Neural crest cell (in vitro differentiated cells): ENCODE measurements around the gene PPM1L. TPM values are rescaled to one million over a fixed set of nuclear protein-coding genes. Genes with fewer than 3 reads are reported as not detected.

Experiments
- DNase-seq: peaks from one replicate; pipeline ENCODE4 v3.0.0; 2021; ENCODE audit warnings: low read depth, mixed read lengths, low spot score
- H3K27ac Mint-ChIP-seq: one replicate; pipeline ENCODE4 v1.8.0; 2021; ENCODE audit warnings: mild to moderate bottlenecking, mixed read lengths; ENCODE audit not compliant: unreplicated experiment
- H3K27me3 Mint-ChIP-seq: 2 replicates; pipeline ENCODE4 v1.8.0; 2021; ENCODE audit warnings: low read depth, mild to moderate bottlenecking, mixed read lengths
- H3K36me3 Mint-ChIP-seq: 2 replicates; pipeline ENCODE4 v1.8.0; 2021; ENCODE audit warnings: low read depth, mild to moderate bottlenecking, mixed read lengths
- H3K4me1 Mint-ChIP-seq: 2 replicates; pipeline ENCODE4 v1.8.0; 2021; ENCODE audit warnings: mixed read lengths
- H3K4me3 Mint-ChIP-seq: one replicate; pipeline ENCODE4 v1.8.0; 2021; ENCODE audit warnings: mild to moderate bottlenecking, mixed read lengths
- H3K9me3 Mint-ChIP-seq: 2 replicates; pipeline ENCODE4 v1.8.0; 2021; ENCODE audit warnings: mixed read lengths
- total RNA-seq: library from RNA; stranded (reverse); gene quantifications from 2 replicates; pipeline ENCODE4 v1.2.1, GENCODE V29; 2021
- TF ChIP-seq, protein P1 (sequence below): fragments of 200-600 bp; sonication (generic); conservative IDR thresholded peaks from 2 replicates; pipeline ENCODE4 v1.5.0; 2021; ENCODE audit warnings: antibody characterized with exemption, mild to moderate bottlenecking

The PPM1L gene
- total RNA-seq, 1 donor from 2014 or later: 34.3 TPM

DNA sequence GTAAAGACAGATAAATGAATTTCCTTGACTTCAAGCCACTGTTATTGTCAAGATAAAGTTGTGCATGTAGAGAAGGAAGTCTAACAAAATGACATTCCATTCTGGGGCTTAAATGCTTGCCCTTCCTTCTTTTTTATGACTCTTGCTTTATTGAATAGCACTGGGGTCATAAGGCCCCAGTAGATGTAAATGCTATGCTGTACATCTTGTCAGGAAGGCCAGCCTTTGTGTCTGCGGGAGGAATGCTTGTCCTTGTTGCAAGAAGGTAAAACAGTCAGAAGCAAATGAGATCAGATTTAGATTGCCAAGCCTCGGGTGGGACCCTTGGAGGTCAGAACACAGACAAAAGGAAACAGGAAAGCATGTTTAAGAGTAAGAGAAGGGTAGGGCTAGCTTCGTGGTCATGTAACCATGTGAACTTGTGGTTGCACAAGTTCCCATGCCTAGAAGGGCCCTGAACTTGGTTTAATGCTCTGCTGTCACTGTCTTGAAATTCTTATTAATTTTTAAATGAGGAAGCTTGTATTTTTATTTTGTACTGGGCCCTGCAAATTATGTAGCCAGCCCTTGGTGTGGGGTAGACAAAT, 81.5 kb downstream of the PPM1L start:
- H3K36me3 Mint-ChIP-seq: peaks cover 12% of the 10 kb centered on the region
- H3K4me3 Mint-ChIP-seq: no peak overlapping the region
- H3K4me1 Mint-ChIP-seq: peaks cover 19% of the 10 kb centered on the region
- H3K9me3 Mint-ChIP-seq: peaks cover 10% of the 10 kb centered on the region
- TF ChIP-seq, protein P1, sequence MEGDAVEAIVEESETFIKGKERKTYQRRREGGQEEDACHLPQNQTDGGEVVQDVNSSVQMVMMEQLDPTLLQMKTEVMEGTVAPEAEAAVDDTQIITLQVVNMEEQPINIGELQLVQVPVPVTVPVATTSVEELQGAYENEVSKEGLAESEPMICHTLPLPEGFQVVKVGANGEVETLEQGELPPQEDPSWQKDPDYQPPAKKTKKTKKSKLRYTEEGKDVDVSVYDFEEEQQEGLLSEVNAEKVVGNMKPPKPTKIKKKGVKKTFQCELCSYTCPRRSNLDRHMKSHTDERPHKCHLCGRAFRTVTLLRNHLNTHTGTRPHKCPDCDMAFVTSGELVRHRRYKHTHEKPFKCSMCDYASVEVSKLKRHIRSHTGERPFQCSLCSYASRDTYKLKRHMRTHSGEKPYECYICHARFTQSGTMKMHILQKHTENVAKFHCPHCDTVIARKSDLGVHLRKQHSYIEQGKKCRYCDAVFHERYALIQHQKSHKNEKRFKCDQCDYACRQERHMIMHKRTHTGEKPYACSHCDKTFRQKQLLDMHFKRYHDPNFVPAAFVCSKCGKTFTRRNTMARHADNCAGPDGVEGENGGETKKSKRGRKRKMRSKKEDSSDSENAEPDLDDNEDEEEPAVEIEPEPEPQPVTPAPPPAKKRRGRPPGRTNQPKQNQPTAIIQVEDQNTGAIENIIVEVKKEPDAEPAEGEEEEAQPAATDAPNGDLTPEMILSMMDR: no peak
- H3K27me3 Mint-ChIP-seq: no peaks in the 10 kb centered on the region
- DNase-seq: no peak
- peak overlapping the region; percentile 66 for H3K27ac Mint-ChIP-seq

DNA sequence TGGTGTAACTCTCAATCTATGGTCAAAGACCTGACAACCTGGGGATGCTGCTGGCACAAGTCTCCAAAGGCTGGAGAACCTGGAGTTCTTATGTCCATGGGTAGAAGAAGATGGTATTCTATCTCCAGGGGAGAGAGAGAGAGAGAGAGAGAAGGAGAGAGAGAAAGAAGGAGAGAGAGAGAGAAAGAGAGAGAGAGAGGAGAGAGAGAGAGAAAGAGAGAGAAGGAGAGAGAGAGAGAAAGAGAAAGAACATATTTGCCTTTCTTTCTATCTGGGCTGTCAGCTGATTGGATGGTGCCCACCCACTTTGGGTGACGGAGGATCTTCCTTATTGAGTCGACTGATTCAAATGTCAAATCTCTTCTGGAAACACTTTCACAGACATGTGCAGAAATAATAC, 84.6 kb downstream of the PPM1L start:
- Mint-ChIP-seq H3K36me3 (no peaks in the 10 kb centered on the region), H3K27ac (no peak overlapping the region), H3K27me3 (no peaks in the 10 kb centered on the region), H3K9me3 (no peaks in the 10 kb centered on the region), H3K4me1 (peaks cover 19% of the 10 kb centered on the region), H3K4me3 (no peak overlapping the region)
- DNase-seq: no peak
- TF ChIP-seq, protein P1: no peak

DNA sequence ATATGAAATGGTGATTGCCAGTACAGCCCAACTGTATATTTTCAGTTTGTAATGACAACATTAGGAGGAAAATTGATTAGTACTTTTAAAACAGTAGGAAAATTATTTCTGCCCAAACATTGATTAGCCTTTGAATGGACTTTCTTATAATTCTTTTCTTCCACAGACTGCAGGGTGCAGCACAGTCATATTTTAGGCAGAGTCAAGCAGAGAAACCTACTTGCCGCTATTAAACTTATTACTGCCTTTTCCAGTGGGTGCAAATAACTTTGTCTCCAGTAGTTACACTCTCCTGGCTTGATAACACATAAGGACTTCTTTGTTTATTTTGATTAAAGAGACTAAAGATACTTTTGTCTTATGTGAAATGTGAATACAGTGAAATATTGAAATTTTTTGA, 85.4 kb downstream of the PPM1L start:
- TF ChIP-seq, protein P1: no peak

DNA sequence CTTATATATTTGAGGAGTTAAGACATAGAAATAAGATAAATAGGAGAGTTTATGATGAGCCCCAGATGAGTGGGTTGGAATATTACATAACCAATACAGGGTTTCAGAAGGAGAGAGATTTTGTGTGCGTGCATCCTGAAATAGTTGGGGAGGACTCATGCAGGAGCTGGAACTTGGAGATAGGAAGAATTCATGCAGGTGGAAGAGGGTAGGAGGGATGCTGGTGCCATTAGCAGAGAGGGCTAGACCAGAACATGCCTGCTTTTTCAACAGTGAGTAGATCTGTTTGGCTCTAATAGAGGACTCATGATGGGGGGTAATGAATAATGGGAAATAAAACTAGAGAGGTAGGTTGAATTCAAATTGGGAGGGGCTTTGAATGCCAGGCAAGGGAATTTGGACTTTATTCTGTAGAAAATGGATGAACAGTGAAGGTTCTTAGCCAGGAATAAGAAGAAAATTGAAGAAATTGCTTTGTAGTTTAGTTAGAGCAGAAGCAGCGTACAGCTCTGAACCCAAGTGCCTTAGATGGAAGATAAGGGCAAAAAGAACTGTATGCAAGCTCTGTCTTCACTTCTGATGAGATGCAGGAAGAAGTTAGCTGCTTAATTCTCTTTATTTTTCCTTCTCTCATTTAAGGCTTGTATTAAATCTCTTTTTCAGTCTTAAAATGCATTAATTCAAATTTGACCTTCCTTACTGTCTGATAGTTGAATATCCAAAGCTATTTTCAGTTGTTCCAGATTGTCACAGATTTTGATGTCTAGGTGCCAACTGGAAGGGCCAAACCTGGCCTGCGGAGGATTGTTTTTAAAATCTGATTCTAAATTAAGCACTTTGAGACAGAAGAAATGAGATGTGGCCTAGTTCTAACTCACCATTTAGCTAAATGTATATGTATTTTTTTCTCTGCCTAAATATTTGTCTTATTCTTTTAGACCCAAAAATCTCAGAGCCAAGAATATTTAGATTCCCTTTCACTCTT, 86.3 kb downstream of the PPM1L start:
- H3K27me3 Mint-ChIP-seq: no peaks in the 10 kb centered on the region
- TF ChIP-seq, protein P1: no peak
- no peak overlapping the region for H3K27ac Mint-ChIP-seq
- H3K4me1 Mint-ChIP-seq: peaks cover 9% of the 10 kb centered on the region
- no peak for DNase-seq
- H3K4me3 Mint-ChIP-seq: no peak overlapping the region
- H3K36me3 Mint-ChIP-seq: no peaks in the 10 kb centered on the region
- H3K9me3 Mint-ChIP-seq: no peaks in the 10 kb centered on the region

More for the DNA sequence above, 85.4 kb downstream of the PPM1L start:
- Mint-ChIP-seq H3K9me3 (no peaks in the 10 kb centered on the region), H3K36me3 (no peaks in the 10 kb centered on the region), H3K27me3 (no peaks in the 10 kb centered on the region), H3K4me1 (peaks cover 18% of the 10 kb centered on the region), H3K4me3 (no peak overlapping the region), H3K27ac (no peak overlapping the region)
- no peak for DNase-seq

DNA sequence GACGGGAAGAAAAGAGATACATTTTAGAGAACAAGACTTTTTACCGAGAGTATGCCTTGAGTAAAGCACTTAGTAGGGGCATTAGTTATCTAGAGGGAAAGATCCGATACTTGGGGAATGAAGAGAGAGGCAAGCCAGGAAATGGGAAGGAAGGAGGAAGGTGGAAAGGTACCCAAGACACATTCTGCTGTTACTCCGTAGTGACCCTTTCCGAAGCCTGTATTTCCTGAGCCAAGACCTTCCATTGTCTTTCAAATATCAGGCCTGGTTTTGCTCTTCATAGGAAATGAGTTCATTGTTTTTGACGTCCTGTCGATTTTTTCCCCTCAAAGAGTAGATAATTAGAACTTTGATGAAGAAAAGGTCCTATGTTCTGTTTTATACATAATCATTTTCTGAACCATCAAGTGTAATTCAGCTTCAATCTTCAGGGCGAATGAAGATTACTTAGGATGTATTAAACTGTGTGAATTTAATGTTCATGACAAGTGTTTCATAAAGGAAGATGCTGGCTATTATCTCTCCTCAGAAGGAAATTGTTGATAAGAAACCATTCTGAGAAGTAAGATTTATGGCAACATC, 95.7 kb downstream of the PPM1L start:
- Mint-ChIP-seq H3K9me3 (peaks cover 8% of the 10 kb centered on the region), H3K27me3 (no peaks in the 10 kb centered on the region), H3K4me3 (no peak overlapping the region), H3K4me1 (peaks cover 6% of the 10 kb centered on the region), H3K36me3 (peaks cover 6% of the 10 kb centered on the region), H3K27ac (no peak overlapping the region)
- TF ChIP-seq, protein P1: no peak
- DNase-seq: no peak
